8988T (cell line): ENCODE measurements around the gene GCKR.
A peak's percentile ranks its signal among the peaks of the same experiment; 100 is the strongest.

Source experiments
- DNase-seq: peaks from one replicate; pipeline ENCODE4 v3.0.0; 2011

GCKR gene, protein sequence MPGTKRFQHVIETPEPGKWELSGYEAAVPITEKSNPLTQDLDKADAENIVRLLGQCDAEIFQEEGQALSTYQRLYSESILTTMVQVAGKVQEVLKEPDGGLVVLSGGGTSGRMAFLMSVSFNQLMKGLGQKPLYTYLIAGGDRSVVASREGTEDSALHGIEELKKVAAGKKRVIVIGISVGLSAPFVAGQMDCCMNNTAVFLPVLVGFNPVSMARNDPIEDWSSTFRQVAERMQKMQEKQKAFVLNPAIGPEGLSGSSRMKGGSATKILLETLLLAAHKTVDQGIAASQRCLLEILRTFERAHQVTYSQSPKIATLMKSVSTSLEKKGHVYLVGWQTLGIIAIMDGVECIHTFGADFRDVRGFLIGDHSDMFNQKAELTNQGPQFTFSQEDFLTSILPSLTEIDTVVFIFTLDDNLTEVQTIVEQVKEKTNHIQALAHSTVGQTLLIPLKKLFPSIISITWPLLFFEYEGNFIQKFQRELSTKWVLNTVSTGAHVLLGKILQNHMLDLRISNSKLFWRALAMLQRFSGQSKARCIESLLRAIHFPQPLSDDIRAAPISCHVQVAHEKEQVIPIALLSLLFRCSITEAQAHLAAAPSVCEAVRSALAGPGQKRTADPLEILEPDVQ

DNA sequence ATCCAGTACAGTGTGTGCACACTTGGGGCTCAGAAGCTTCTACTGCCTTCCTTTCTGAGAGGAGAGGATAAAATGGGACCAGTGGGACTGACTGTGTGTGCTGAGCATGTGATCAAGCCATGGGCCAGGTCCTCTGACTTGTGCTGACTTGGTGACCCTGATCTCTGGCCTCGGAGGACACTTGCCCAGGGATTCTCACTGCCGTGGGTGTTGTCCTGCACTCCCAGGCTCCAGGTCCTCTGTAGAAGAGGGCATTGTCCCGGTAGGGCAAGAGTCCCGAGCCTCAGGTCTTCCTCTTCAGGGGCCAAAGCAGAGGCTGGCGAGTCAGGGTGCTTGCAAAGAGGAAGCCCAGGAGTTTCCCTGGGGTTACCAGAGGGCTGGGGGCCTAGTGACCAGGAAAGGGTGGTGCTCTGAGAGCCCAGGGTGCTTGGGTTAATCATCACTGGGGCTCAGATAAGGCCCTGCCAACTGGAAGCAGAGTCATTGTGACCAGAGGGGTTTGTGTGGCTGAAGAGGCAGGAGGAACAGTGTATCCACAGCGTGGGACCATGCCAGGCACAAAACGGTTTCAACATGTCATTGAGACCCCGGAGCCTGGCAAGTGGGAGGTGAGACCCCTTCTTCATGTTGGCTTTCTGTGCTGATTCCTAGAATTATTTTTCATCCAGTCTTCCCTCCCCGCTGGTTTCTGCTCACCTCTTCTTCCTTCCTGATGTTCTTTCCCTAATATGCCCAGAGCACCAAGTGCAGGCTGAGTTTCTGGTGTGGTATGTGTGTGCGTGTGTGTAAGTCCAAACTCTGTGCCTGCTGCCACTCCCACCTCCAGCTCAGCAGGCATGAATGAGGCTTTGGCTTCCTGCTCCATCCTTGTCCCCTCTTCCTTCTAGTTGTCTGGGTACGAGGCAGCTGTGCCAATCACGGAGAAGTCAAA, at the start of gene GCKR:
Gene GCKR (plus strand): TSS at position 483 of the 931 bp plus-strand sequence. CDS start 66 bp downstream, at position 549.
- no peak for DNase-seq

GRCh38 chr2:27448381-27448780, 48.3 kb upstream of the GCKR start:
- no peak for DNase-seq

- no peak for DNase-seq
Observed at GRCh38 chr2:27451095-27451494, 45.5 kb upstream of the GCKR start.

DNA sequence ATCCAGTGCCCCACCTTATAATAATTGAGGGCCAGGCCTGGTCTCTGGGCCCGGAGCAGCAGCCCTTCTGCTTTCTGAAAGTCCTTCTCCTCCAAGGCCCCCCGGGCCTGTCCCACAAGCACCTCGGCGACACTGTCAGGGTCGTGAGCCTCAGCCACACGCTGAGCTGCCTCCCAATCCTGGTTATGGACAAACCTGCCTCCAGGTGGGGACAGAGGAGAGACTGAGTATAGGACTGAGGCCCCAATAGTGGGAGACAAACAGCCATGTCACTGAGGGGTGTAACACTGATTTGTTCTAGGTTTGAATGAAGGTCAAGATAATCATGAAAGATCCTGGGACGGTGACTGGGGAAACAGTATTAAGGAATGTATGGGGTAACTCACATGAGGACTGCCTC, 42.7 kb upstream of the GCKR start:
- no peak for DNase-seq

DNA sequence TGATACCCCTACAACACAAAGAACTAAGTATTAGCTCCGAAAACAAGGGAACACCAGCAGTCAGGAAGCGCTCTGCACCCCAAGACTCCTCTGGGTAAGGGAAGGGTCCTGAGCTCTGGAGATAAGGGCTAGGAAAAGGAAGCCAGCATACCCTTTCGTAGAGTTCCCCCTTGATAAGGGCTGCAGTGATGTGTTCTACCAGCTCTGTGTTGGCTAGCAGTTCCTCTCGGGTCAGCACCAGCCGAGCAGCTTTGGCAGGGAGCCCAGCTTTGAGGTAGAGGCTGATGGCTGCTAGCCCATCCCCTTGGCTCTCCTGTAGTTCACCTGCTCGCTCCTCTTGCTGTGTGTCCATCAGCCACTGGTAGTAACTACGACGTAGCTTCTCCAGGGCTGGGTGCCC, 35.5 kb upstream of the GCKR start:
- no peak for DNase-seq

GRCh38 chr2:27464443-27464842, 32.2 kb upstream of the GCKR start:
- DNase-seq = no peak

DNA sequence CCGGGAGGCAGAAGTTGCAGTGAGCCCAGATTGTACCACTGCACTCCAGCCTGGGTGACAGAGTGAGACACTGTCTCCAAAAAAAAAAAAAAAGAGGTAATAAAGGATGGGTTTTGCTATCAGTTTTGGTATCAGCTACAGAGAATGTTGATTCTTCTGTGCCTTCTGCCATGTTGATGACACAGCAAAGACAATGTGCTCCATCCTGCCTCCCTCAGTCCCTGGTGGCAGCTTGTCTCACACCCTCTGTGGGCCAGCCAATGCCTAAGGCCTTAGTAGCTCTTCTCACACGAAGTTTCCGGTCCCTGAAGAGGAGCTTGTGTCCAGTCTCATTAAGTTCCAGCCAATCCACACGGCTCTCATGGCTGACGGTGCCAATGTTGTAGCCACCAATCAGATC, 24.7 kb upstream of the GCKR start:
- DNase-seq = no peak

DNA sequence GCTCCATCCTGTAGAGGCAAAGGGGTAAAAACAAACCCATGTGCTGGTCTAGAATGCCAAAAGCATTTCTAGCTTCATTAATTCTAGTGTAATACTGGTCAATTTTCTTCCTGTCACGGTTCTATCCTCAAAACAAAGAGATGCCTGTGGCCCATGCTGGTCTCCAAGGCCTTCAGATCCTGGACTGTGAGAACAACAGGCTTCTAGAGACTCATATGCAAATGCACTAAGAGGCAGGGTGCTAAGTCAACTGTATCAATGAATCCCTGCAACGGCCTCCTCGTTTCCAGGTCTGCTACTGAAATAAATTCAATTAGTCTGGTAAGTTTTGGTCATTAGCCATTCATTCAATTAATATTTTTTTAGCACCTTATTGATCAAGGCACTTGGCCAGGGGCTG, 11.1 kb upstream of the GCKR start:
- no peak for DNase-seq

DNA sequence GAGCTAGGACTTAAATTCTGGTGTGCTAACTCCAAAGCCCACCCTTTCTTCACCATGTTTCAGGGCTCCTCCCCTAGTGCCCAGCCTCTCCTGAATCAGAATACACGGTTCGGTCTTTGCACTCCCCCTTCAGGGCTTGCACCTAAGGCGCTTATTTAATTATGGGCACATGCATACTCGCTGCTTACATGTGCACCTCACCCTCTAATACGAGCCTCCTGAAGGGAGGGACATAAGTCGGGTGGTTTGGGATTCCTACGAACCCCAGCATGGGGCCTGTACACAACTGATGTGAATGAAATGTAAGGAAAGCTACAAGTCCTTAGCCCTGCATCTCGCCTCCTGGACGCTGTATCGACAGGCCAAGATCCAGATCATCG, 7.5 kb upstream of the GCKR start:
- DNase-seq = no peak

GRCh38 chr2:27489498-27490397, 6.9 kb upstream of the GCKR start, which contains the start of gene IFT172:
IFT172 (minus strand) TSS chr2:27489743; CDS start chr2:27489653, 90 bp downstream.
- DNase-seq = peak; percentile 85

DNA sequence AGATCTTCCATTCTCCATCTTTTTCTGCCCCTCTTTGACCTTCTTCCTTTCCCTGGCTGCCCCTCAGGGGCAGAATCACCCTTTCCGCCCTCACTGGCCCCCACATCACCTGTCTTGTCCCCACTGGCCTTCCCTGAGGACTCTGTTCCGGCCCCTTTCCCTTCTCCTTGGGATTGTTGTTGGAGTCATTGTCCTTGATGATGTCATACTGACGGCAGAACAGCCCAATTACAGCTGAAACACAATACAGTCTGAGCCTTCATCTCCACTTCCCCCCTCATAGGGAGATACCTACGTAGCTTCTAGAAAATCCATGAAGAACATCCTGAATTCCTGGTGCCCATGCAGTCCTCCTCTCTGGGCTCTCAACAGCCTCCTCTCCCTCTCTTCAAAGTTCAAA, 4.1 kb upstream of the GCKR start:
- DNase-seq = no peak

- DNase-seq = no peak
Observed at GRCh38 chr2:27493948-27494283, 2.7 kb upstream of the GCKR start.

DNA sequence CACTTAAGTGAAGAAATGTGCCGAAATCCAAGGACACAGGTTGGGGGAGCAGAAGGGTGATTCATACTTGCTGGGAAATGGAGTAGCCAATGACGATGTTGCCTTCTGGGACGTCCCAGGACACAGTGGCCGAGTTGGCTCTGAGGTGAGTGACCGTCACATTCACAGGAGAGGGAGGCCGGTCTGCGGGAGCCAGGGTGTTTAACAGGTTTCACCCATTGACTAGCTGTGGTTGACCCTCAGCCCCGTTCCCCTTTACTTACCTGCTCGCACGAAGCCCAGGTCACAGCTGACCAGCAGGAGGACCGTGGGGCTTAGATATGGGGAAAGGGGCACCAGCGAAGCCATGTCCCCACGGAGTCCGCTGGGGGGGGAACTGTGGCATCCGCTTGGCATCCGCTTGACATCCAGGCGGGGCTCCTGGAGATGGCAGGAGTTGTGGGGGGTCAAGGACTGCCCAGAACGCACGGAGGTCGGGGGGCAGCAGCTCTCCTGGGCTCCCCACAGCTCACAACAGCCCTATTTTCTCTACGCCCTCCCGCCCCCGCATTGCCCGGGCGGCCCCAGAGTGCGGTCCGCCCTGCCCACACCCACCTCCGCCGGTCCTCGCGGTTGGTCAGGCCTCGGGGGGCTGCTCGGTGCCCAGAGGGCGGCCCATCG, 2.2 kb upstream of the GCKR start:
- DNase-seq = peak; percentile 45

DNA sequence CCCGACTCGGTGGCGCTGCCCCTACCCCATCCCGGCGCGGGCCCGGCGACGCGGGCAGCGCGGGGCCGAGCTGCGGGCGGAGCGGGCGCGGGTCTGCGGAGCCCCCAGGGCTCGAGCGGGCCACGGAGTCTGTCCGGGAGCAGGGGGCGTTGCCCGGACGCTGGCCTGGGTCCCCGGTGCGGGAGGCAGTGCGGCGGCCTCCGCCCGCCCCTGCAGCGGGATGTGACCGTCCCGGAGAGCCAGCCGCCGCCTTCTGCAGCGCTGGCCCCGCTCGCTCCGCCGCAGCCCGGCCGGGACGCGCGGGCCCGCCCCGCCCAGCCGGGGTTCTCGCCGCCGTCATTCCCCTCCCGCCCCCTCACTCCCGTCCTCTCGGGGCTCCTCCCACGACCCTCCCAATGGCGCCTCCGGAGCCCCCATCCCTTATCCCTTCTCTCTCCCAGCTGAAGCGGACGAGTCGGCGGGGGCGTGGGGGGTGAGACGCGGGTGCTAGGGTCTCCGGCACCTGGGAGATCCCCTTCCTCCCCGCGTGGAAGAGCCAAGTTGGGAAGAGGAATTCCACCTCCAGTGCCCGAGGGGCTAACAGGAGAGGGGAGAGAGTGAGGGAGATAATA, 1.6 kb upstream of the GCKR start, which contains the start of gene FNDC4:
Gene FNDC4 (minus strand): TSS at position 257 of the 611 bp plus-strand sequence. CDS start 521 bp downstream, outside the sequence.
- peak; percentile 42 for DNase-seq

GRCh38 chr2:27495840-27496356, 741 bp upstream of the GCKR start:
- DNase-seq = no peak

DNA sequence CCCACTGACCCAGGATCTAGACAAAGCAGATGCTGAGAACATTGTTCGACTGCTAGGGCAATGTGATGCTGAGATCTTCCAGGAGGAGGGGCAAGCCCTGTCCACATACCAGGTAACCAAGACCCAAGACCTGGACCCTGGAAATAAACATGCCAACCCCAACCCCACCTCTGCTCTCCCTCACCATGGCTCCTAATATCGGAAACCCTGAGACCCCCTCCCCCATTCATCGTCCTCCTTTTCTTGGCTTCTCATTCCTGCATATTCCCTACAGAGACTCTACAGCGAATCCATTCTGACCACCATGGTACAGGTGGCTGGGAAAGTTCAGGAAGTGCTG, 619 bp downstream of the GCKR start:
- DNase-seq = no peak

DNA sequence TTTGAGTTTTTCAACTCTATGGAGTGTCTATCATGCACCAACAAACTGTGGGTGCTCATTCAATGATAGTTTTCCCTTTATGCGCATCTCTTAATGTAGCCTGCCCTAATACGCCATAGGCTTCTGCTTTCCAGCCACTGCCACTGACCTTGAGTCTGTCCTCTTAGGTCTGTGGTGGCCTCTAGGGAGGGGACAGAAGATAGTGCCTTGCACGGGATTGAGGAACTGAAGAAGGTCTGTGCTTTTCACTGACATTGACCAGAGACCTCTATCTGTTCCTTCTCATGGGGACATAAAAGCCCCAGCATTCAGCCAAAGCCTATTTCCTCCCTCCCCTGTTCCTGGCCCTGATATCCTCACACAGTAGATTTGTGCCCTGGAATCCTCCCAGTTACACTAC, 2.3 kb downstream of the GCKR start:
- DNase-seq = no peak

- DNase-seq = no peak
Observed at GRCh38 chr2:27501042-27501441, 4.4 kb downstream of the GCKR start.

DNA sequence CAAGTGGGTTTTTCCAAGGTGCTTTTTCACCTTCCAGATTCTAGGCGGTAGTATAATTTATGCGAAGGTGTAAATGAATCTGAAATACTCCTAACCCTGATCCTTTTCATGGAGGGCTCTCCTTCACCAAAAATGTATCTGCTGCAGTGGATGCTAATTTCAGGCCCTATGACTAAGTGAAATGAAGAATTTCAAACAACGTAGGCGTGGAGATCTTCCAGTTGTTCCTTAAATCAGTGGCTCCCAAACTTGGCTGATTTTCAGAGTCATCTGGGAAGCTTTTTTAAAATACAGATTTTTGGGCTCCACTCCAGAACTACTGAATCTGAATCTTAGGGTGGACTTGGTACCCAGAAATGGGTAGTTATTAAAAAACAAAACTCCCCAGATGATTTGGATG, 5.5 kb downstream of the GCKR start:
- no peak for DNase-seq

DNA sequence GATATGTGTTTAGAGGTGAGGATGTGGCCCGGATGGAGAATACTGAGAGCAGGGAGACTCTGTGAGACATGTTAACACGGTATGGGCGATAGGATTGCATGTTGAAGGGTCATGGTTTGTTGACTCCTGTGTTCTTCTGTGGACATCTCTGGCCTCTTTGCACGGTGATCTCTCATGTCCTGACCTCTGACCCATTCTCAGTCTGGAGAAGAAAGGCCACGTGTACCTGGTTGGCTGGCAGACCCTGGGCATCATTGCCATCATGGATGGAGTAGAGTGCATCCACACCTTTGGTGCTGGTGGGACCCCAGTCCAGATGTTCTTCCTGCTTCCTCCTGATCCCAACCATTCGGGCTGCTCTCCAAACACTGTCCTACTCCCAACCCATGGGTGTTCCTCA, 9.9 kb downstream of the GCKR start:
- no peak for DNase-seq

DNA sequence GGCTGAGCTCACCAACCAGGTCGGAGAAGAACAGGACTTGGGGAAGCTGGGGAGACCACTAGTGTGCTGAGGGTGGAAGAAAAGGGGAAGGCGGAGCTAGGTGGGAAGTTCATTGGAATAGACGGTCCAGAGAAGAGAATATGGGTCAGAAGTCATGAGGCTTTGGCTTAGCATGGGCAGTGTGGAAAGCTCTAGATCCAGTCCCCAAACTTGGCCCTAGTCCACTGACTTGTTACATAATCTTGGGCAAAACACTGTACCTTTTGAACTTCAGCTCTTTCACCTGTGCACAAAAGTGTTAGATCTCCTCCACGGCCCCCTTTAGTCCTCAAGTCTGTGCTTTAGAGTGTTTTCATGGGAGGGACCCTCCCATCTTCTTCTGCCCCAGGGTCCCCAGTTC, 10.7 kb downstream of the GCKR start:
- DNase-seq = no peak
